Superior temporal gyrus (tissue), 1 donor: ENCODE measurements around the gene KRTAP27-1.

Experiments used
- DNase-seq: peaks from one replicate; pipeline ENCODE4 v3.0.0-alpha.2; 2016; ENCODE audit errors: extremely low spot score

The KRTAP27-1 gene

GRCh38 chr21:30337276-30337744 lies at the start of gene KRTAP27-1:
Gene KRTAP27-1, minus strand, starts transcription at chr21:30337694. Its CDS starts 26 bp downstream, at chr21:30337668.
- DNase-seq, result no peak

GRCh38 chr21:30382201-30382600 lies 44.7 kb upstream of the KRTAP27-1 start:
- DNase-seq, result no peak

- DNase-seq, result no peak
Measured at GRCh38 chr21:30372139-30372770, 34.8 kb upstream of the KRTAP27-1 start, which contains the start of gene KRTAP13-2. Gene KRTAP13-2, minus strand, starts transcription at chr21:30372271. Its CDS starts 58 bp downstream, at chr21:30372213.

GRCh38 chr21:30355906-30356305 lies 18.4 kb upstream of the KRTAP27-1 start:
- no peak for DNase-seq

- no peak for DNase-seq
Measured at GRCh38 chr21:30354308-30355005, 17.0 kb upstream of the KRTAP27-1 start.

- DNase-seq, result no peak
Measured at GRCh38 chr21:30351534-30351933, 14.0 kb upstream of the KRTAP27-1 start.

GRCh38 chr21:30349572-30349971 lies 12.1 kb upstream of the KRTAP27-1 start:
- DNase-seq, result no peak

GRCh38 chr21:30348506-30348905 lies 11.0 kb upstream of the KRTAP27-1 start, which contains the start of gene KRTAP23-1:
Gene KRTAP23-1, minus strand, starts transcription at chr21:30348606. Its CDS starts 0 bp downstream, at chr21:30348606.
- no peak for DNase-seq

- no peak for DNase-seq
Measured at GRCh38 chr21:30345014-30345413, 7.5 kb upstream of the KRTAP27-1 start.

GRCh38 chr21:30340714-30341573 lies 3.5 kb upstream of the KRTAP27-1 start:
- DNase-seq, result peak; percentile 68

GRCh38 chr21:30338717-30339116 lies 1.2 kb upstream of the KRTAP27-1 start:
- no peak for DNase-seq

GRCh38 chr21:30337772-30338171 lies 278 bp upstream of the KRTAP27-1 start:
- DNase-seq, result no peak

- no peak for DNase-seq
Measured at GRCh38 chr21:30336596-30336995, 898 bp downstream of the KRTAP27-1 start.

- DNase-seq, result no peak
Measured at GRCh38 chr21:30333736-30334135, 3.8 kb downstream of the KRTAP27-1 start.

GRCh38 chr21:30332681-30333080 lies 4.8 kb downstream of the KRTAP27-1 start:
- DNase-seq, result no peak

- no peak for DNase-seq
Measured at GRCh38 chr21:30329203-30329875, 8.2 kb downstream of the KRTAP27-1 start.

GRCh38 chr21:30326390-30326789 lies 11.1 kb downstream of the KRTAP27-1 start:
- no peak for DNase-seq

- DNase-seq, result no peak
Measured at GRCh38 chr21:30320215-30320614, 17.3 kb downstream of the KRTAP27-1 start, which contains the start of gene KRTAP26-1. Gene KRTAP26-1, minus strand, starts transcription at chr21:30320315. Its CDS starts 280 bp downstream, at chr21:30320035.

GRCh38 chr21:30315701-30316100 lies 21.8 kb downstream of the KRTAP27-1 start:
- DNase-seq, result no peak

GRCh38 chr21:30306884-30307283 lies 30.6 kb downstream of the KRTAP27-1 start:
- no peak for DNase-seq

- DNase-seq, result no peak
Measured at GRCh38 chr21:30305136-30305535, 32.4 kb downstream of the KRTAP27-1 start.
